NCI-H2227 treated with DMSO at 0.1 percent for 48 hours (cell line): ENCODE data around the gene TGM6.

Source experiments
- DNase-seq: peaks from one replicate; lab custom pipeline; 2025; lab: John Stamatoyannopoulos, UW

Gene TGM6

GRCh38 chr20:2455771-2456497, 75.2 kb downstream of the TGM6 start:
- no peak for DNase-seq

GRCh38 chr20:2458919-2459499, 78.3 kb downstream of the TGM6 start:
- DNase-seq, result no peak

GRCh38 chr20:2459981-2460751, 79.5 kb downstream of the TGM6 start:
- DNase-seq, result no peak

- no peak for DNase-seq
Observed at GRCh38 chr20:2460752-2461424, 80.2 kb downstream of the TGM6 start.

GRCh38 chr20:2462484-2462883, 81.8 kb downstream of the TGM6 start:
- no peak for DNase-seq

GRCh38 chr20:2463616-2464365, 83.1 kb downstream of the TGM6 start:
- no peak for DNase-seq

- no peak for DNase-seq
Observed at GRCh38 chr20:2465100-2465499, 84.4 kb downstream of the TGM6 start.

- DNase-seq, result no peak
Observed at GRCh38 chr20:2467412-2467811, 86.7 kb downstream of the TGM6 start.

GRCh38 chr20:2468581-2469407, 88.1 kb downstream of the TGM6 start:
- no peak for DNase-seq

- DNase-seq, result peak; percentile 70
Observed at GRCh38 chr20:2469991-2470422, 89.3 kb downstream of the TGM6 start.

- peak; percentile 96 for DNase-seq
Observed at GRCh38 chr20:2470423-2471193, 89.9 kb downstream of the TGM6 start, which contains the start of gene SNRPB. Gene SNRPB (minus strand): TSS chr20:2470789. CDS start chr20:2470690, 99 bp downstream.

- DNase-seq, result no peak
Observed at GRCh38 chr20:2473516-2473915, 92.8 kb downstream of the TGM6 start.

GRCh38 chr20:2475850-2476741, 95.4 kb downstream of the TGM6 start:
- no peak for DNase-seq

GRCh38 chr20:2476742-2477615, 96.3 kb downstream of the TGM6 start:
- DNase-seq, result no peak

GRCh38 chr20:2480381-2480780, 99.7 kb downstream of the TGM6 start:
- DNase-seq, result no peak
